Left ventricle myocardium inferior (tissue), 1 donor: ENCODE measurements around the gene CDC40. TPM values are rescaled to one million over a fixed set of nuclear protein-coding genes. Genes with fewer than 3 reads are reported as not detected.

Experiments
- DNase-seq: peaks from one replicate; pipeline ENCODE4 v3.0.0-alpha.2; 2020
- H3K27ac ChIP-seq: fragments of 200-600 bp; replicated peaks from 2 replicates; pipeline ENCODE4 v1.8.0; 2021
- H3K27me3 ChIP-seq: fragments of 200-600 bp; 2 replicates; pipeline ENCODE4 v1.8.0; 2021; ENCODE audit warnings: low read depth
- H3K36me3 ChIP-seq: fragments of 200-600 bp; 2 replicates; pipeline ENCODE4 v1.8.0; 2021
- H3K4me1 ChIP-seq: fragments of 200-600 bp; 2 replicates; pipeline ENCODE4 v1.8.0; 2021
- H3K4me3 ChIP-seq: fragments of 200-600 bp; 2 replicates; pipeline ENCODE4 v1.8.0; 2021; ENCODE audit warnings: mild to moderate bottlenecking, moderate library complexity
- H3K9me3 ChIP-seq: fragments of 200-600 bp; replicated peaks from 2 replicates; pipeline ENCODE4 v1.8.0; 2021
- intact Hi-C: fragments of 100-400 bp; cut with micrococcal nuclease; formaldehyde crosslinking; loops from one replicate; pipeline ENCODE4 v1.11.0; 2022
- long read RNA-seq: library from polyadenylated mRNA; unstranded; transcript quantifications from one replicate; pipeline ENCODE4 v2.0.0, GENCODE V29; 2021
- total RNA-seq: library from RNA; stranded (reverse); fragmentation: NEBNext Ultra II Directional; extraction: Animal tissue kit (Norgen Biotek cat#: 25700); gene quantifications from one replicate; pipeline ENCODE4 v1.2.1, GENCODE V29; 2021
- TF ChIP-seq, protein P1 (sequence below): fragments of 200-600 bp; IDR thresholded peaks from 2 replicates; pipeline ENCODE4 v1.8.0; 2021; ENCODE audit warnings: antibody characterized with exemption, mild to moderate bottlenecking, borderline replicate concordance
- donor health status: DM: no; HTN: yes; CAD: no; lungs with severe emphysema.

CDC40 gene
- total RNA-seq: 16.1 TPM
- long read RNA-seq, transcript CDC40-201 (15 exons, 3,848 nt): major isoform, 17 of 26 reads
- long read RNA-seq, partial matches to known transcripts: 4 of 26 reads
- long read RNA-seq, other reads (novel, unspliced or antisense): 4 of 26 reads

DNA sequence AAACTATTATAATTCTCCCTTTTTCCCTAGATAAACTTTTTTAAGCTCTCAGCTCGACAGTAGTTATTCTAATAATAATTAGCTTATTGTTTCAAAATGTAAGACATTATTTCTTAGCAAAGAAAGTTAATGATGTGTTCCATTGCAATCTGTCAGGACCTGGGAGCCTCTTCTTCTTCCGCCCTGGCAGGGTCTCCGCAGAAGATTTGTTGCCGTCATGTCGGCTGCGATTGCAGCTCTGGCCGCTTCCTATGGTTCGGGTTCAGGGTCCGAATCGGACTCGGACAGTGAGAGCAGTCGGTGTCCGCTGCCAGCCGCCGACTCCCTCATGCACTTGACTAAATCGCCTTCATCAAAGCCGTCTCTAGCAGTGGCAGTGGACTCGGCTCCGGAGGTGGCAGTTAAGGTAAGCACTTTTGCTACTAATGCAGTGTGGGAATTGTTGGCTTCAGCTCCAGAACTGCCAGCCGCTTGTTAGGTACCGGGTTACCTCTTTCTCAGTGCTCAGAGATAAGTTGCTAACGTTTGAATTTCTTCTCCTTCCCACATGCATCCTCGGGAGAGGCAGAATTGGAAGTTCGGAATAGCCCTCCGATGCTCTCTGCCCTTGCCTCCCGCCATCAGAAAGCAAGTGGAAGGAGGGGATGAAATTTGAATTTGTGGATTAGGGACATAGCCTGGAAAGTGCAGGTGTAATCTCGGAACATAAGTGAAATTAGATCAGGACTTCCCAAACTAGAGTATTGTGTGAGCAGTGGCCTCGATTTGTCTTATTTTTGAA is at the start of gene CDC40:
TSS of gene CDC40 (plus strand) at position 200 of the 781 bp plus-strand sequence. CDS start at position 218, 18 bp downstream.
- H3K4me1 ChIP-seq: peaks cover 66% of the 10 kb centered on the region
- intact Hi-C loops: no loop called here
- DNase-seq: peak; percentile 49
- no peaks in the 10 kb centered on the region for H3K27me3 ChIP-seq
- H3K27ac ChIP-seq: peak within 1 kb of the TSS; percentile 91
- H3K36me3 ChIP-seq: no peaks in the 10 kb centered on the region
- H3K4me3 ChIP-seq: peak within 1 kb of the TSS; percentile 94
- no peaks in the 10 kb centered on the region for H3K9me3 ChIP-seq
- TF ChIP-seq, protein P1, sequence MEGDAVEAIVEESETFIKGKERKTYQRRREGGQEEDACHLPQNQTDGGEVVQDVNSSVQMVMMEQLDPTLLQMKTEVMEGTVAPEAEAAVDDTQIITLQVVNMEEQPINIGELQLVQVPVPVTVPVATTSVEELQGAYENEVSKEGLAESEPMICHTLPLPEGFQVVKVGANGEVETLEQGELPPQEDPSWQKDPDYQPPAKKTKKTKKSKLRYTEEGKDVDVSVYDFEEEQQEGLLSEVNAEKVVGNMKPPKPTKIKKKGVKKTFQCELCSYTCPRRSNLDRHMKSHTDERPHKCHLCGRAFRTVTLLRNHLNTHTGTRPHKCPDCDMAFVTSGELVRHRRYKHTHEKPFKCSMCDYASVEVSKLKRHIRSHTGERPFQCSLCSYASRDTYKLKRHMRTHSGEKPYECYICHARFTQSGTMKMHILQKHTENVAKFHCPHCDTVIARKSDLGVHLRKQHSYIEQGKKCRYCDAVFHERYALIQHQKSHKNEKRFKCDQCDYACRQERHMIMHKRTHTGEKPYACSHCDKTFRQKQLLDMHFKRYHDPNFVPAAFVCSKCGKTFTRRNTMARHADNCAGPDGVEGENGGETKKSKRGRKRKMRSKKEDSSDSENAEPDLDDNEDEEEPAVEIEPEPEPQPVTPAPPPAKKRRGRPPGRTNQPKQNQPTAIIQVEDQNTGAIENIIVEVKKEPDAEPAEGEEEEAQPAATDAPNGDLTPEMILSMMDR: no peak

DNA sequence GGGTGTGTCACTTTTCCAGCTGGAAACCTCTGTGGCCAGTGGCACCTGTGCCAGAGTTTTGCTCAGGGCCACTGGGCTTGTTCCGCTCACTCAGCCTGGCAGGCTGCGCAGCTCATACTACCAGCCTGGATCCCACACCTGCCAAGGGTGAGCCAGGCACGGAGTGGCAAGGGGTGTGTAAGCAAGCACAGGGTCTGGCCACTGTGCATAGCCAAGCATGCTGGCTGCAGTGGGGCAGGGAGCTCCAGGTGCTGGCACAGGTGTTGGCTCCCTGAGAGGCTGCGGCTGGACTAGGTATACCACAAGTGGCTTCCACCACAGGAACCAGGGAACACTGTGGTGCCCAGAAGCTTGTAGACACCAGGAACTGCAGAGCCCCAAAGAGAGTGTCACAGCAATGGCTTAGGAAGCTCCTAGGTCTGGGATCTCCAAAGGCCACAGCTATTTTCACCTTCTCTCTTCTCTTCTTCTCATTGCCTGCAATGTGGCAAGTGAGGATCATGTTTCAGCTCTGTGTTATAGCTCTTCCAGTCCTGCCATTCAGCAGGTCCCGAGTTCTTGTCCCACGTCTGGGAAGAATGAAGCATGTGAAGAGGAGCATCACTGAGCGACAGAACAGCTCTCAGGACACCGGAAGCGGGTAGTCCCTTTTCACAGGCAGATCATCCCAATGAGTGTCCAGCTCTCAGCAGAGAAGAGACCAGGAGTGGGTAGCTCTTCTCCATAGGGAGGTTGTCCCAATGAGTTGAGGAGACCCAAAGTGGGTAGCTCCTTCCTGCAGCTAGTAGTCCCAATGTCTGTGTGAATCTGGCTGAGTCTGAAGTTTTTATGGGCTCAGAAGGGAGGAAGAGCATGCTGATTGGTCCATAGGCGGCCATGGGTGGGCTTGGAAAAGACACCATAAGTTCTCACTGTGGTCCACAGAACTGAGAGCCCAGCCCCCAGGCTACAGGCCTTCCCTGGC is 42.0 kb upstream of the CDC40 start:
- Histone ChIP-seq H3K4me3 (no peak overlapping the region), H3K4me1 (no peaks in the 10 kb centered on the region), H3K36me3 (no peaks in the 10 kb centered on the region), H3K9me3 (peaks cover 12% of the 10 kb centered on the region), H3K27ac (no peak overlapping the region), H3K27me3 (no peaks in the 10 kb centered on the region)
- intact Hi-C loops: no loop called here
- TF ChIP-seq, protein P1: no peak
- DNase-seq: no peak

DNA sequence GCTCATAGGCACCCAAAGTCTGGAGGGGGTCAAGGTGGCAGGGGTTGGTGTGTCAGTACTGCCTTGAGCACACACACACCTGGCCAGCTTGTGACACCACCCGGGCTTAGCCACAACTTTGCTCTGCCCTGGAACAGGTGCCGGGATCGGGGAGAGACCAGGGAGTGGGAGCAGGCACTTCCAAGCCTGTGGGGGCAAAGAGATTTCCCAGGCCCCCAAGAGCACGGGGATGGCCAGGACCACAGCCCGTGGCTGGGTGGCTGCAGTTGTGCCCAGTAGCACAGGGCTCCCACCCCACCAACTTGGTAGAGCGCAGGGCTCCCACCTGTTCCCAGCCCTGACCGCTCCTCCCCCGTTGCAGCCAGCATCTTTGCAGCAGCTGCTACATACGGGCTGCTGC is 41.2 kb upstream of the CDC40 start:
- Histone ChIP-seq H3K27ac (no peak overlapping the region), H3K4me3 (no peak overlapping the region), H3K27me3 (no peaks in the 10 kb centered on the region), H3K4me1 (no peaks in the 10 kb centered on the region), H3K9me3 (peaks cover 12% of the 10 kb centered on the region), H3K36me3 (no peaks in the 10 kb centered on the region)
- intact Hi-C loops: no loop called here
- TF ChIP-seq, protein P1: no peak
- DNase-seq: no peak

DNA sequence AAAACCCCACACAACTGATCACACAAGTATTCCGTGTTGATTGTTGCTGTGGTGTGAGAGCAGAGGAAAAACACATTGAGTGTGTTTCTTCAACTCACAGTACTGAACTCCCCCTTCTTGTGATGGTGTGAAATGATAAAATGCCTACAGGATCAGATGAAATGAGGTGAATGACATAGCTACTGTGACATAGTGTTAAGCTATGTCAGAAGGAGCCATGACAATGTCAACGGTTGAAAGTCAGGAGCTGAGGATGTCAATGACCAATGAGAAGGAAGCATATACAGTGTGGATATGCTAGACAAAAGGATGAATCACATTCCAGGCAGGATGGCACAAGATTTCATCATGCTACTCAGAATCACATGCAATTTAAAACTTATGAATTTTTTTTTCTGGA is 39.6 kb upstream of the CDC40 start:
- no peaks in the 10 kb centered on the region for H3K4me1 ChIP-seq
- intact Hi-C loops: no loop called here
- no peaks in the 10 kb centered on the region for H3K27me3 ChIP-seq
- peaks cover 8% of the 10 kb centered on the region for H3K9me3 ChIP-seq
- TF ChIP-seq, protein P1: no peak
- H3K27ac ChIP-seq: no peak overlapping the region
- no peak overlapping the region for H3K4me3 ChIP-seq
- H3K36me3 ChIP-seq: no peaks in the 10 kb centered on the region
- no peak for DNase-seq

DNA sequence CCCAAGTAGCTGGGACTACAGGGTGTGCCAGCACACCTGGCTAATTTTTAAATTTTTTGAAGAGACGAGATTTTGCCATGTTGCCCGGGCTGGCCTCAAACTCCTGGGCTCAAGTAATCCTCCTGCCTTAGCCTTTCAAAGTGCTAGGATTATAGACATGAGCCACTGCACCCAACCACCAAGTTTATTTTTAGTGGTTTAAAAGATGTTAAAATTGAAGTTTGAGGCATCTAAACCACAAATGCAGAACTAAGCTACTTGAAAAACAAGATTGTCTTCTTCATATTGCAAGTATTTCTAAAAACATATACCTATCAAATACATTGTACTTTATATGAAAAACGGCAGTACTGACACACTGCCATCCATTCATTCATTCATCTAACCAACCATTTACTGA is 32.4 kb upstream of the CDC40 start:
- H3K4me3 ChIP-seq: no peak overlapping the region
- TF ChIP-seq, protein P1: no peak
- H3K4me1 ChIP-seq: no peaks in the 10 kb centered on the region
- intact Hi-C loops: no loop called here
- H3K9me3 ChIP-seq: no peaks in the 10 kb centered on the region
- no peak overlapping the region for H3K27ac ChIP-seq
- no peak for DNase-seq
- no peaks in the 10 kb centered on the region for H3K27me3 ChIP-seq
- no peaks in the 10 kb centered on the region for H3K36me3 ChIP-seq
